Chondrocyte (in vitro differentiated cells): ENCODE measurements around the gene FER. TPM values are rescaled to one million over a fixed set of nuclear protein-coding genes. Genes with fewer than 3 reads are reported as not detected.
"Not testable (repeated sequence)": the region's sequence is repeated elsewhere in the genome, so short reads cannot be mapped to it uniquely, and the experiment has no call there.

Source experiments
- DNase-seq: peaks from one replicate; pipeline ENCODE4 v3.0.0; 2021; ENCODE audit warnings: mixed read lengths, low spot score
- H3K27ac Mint-ChIP-seq: one replicate; pipeline ENCODE4 v1.8.0; 2021; ENCODE audit warnings: mild to moderate bottlenecking, moderate library complexity, mixed read lengths; ENCODE audit not compliant: unreplicated experiment
- H3K27me3 Mint-ChIP-seq: 2 replicates; pipeline ENCODE4 v1.8.0; 2021; ENCODE audit warnings: low read depth, mixed read lengths
- H3K36me3 Mint-ChIP-seq: 2 replicates; pipeline ENCODE4 v1.8.0; 2021; ENCODE audit warnings: low read depth, mixed read lengths
- H3K4me1 Mint-ChIP-seq: 2 replicates; pipeline ENCODE4 v1.8.0; 2021; ENCODE audit warnings: low read depth, mild to moderate bottlenecking, mixed read lengths
- H3K4me3 Mint-ChIP-seq: one replicate; pipeline ENCODE4 v1.8.0; 2021; ENCODE audit warnings: mild to moderate bottlenecking, moderate library complexity, mixed read lengths; ENCODE audit not compliant: unreplicated experiment
- H3K9me3 Mint-ChIP-seq: 2 replicates; pipeline ENCODE4 v1.8.0; 2021; ENCODE audit warnings: low read depth, mixed read lengths
- total RNA-seq: library from RNA; stranded (reverse); gene quantifications from 3 replicates; pipeline ENCODE4 v1.2.1, GENCODE V29; 2021
- TF ChIP-seq, protein P1 (sequence below): fragments of 200-600 bp; sonication (generic); IDR thresholded peaks from 2 replicates; pipeline ENCODE4 v1.5.0; 2021; ENCODE audit warnings: antibody characterized with exemption, mild to moderate bottlenecking, moderate library complexity

FER gene
- total RNA-seq, 1 donor from 2014 or later: 23.5 TPM

GRCh38 chr5:108857905-108858304 lies 110.2 kb downstream of the FER start:
- Mint-ChIP-seq H3K36me3 (no peaks in the 10 kb centered on the region), H3K27ac (no peak overlapping the region), H3K9me3 (peaks cover 4% of the 10 kb centered on the region), H3K4me1 (peaks cover 5% of the 10 kb centered on the region), H3K27me3 (no peaks in the 10 kb centered on the region), H3K4me3 (no peak overlapping the region)
- TF ChIP-seq, protein P1, sequence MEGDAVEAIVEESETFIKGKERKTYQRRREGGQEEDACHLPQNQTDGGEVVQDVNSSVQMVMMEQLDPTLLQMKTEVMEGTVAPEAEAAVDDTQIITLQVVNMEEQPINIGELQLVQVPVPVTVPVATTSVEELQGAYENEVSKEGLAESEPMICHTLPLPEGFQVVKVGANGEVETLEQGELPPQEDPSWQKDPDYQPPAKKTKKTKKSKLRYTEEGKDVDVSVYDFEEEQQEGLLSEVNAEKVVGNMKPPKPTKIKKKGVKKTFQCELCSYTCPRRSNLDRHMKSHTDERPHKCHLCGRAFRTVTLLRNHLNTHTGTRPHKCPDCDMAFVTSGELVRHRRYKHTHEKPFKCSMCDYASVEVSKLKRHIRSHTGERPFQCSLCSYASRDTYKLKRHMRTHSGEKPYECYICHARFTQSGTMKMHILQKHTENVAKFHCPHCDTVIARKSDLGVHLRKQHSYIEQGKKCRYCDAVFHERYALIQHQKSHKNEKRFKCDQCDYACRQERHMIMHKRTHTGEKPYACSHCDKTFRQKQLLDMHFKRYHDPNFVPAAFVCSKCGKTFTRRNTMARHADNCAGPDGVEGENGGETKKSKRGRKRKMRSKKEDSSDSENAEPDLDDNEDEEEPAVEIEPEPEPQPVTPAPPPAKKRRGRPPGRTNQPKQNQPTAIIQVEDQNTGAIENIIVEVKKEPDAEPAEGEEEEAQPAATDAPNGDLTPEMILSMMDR: no peak
- DNase-seq: no peak

- H3K27ac Mint-ChIP-seq: no peak overlapping the region
- no peaks in the 10 kb centered on the region for H3K27me3 Mint-ChIP-seq
- TF ChIP-seq, protein P1: no peak
- no peak overlapping the region for H3K4me3 Mint-ChIP-seq
- peaks cover 4% of the 10 kb centered on the region for H3K9me3 Mint-ChIP-seq
- H3K4me1 Mint-ChIP-seq: peaks cover 5% of the 10 kb centered on the region
- no peak for DNase-seq
- no peaks in the 10 kb centered on the region for H3K36me3 Mint-ChIP-seq
These were observed 111.3 kb downstream of the FER start for GRCh38 chr5:108858959-108859358.

GRCh38 chr5:108862211-108862610 lies 114.5 kb downstream of the FER start:
- Mint-ChIP-seq H3K27ac (no peak overlapping the region), H3K27me3 (no peaks in the 10 kb centered on the region), H3K36me3 (peaks cover 7% of the 10 kb centered on the region), H3K4me1 (peaks cover 5% of the 10 kb centered on the region), H3K4me3 (no peak overlapping the region), H3K9me3 (peaks cover 5% of the 10 kb centered on the region)
- no peak for DNase-seq
- TF ChIP-seq, protein P1: no peak

DNA sequence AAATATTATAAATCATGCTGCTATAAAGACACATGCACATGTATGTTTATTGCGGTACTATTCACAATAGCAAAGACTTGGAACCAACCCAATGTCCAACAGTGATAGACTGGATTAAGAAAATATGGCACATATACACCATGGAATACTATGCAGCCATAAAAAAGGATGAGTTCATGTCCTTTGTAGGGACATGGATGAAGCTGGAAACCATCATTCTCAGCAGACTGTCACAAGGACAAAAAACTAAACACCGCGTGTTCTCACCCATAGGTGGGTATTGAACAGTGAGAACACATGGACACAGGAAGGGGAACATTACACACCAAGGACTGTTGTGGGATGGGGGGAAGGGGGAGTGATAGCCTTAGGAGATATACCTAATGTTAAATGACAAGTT lies 118.4 kb downstream of the FER start:
- not testable (repeated sequence) for H3K9me3 Mint-ChIP-seq, H3K4me3 Mint-ChIP-seq, H3K27me3 Mint-ChIP-seq, H3K27ac Mint-ChIP-seq, DNase-seq, H3K4me1 Mint-ChIP-seq
- H3K36me3 Mint-ChIP-seq: peaks cover 12% of the 10 kb centered on the region

DNA sequence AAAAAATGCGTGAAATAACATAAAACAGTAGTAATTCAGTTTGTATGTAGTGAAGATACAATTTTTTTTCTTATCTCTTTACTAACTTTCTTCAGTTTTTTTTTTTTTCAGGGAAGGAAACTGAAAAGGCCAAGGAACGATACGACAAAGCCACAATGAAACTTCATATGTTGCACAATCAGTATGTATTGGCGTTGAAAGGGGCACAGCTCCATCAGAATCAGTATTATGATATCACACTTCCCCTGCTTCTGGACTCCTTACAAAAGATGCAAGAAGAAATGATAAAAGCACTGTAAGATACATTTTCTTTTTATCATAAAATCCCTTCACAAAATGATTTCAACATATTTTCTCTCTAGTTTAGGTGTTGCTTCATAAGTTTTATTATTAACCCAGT lies 120.0 kb downstream of the FER start:
- H3K36me3 Mint-ChIP-seq: peaks cover 12% of the 10 kb centered on the region
- no peaks in the 10 kb centered on the region for H3K27me3 Mint-ChIP-seq

GRCh38 chr5:108869066-108869465 lies 121.4 kb downstream of the FER start:
- no peak for DNase-seq
- TF ChIP-seq, protein P1: no peak
- Mint-ChIP-seq H3K4me1 (peaks cover 3% of the 10 kb centered on the region), H3K4me3 (no peak overlapping the region), H3K36me3 (peaks cover 12% of the 10 kb centered on the region), H3K27me3 (no peaks in the 10 kb centered on the region), H3K9me3 (peaks cover 9% of the 10 kb centered on the region), H3K27ac (no peak overlapping the region)

More for the DNA sequence above, 120.0 kb downstream of the FER start:
- DNase-seq: no peak
- peaks cover 9% of the 10 kb centered on the region for H3K9me3 Mint-ChIP-seq
- TF ChIP-seq, protein P1: no peak
- H3K4me3 Mint-ChIP-seq: no peak overlapping the region
- no peaks in the 10 kb centered on the region for H3K4me1 Mint-ChIP-seq
- H3K27ac Mint-ChIP-seq: no peak overlapping the region
